Spleen (tissue), 11 donors: ENCODE measurements around the gene EDRF1. TPM values are rescaled to one million over a fixed set of nuclear protein-coding genes. Genes with fewer than 3 reads are reported as not detected.

Experiments
- DNase-seq: peaks from one replicate; pipeline ENCODE4 v3.0.0-alpha.2; 2020
- H3K27ac ChIP-seq, 8 donors: fragments of 200-600 bp; sonication (generic) in 7 of 8; 1 replicate in 4 of 8; 2 replicates in 4 of 8; pipeline versions ENCODE4 v1.5.0 to v1.8.0; 2016 to 2021; ENCODE audit warnings: inconsistent platforms in 4 of 8, mild to moderate bottlenecking in 4 of 8, moderate library complexity in 1 of 8
- H3K27me3 ChIP-seq, 7 donors: fragments of 200-600 bp; sonication (generic) in 6 of 7; replicated peaks in 1 of 7; 1 replicate in 4 of 7; 2 replicates in 3 of 7; pipeline versions ENCODE4 v1.5.0 to v1.8.0; 2016 to 2021; ENCODE audit warnings: inconsistent platforms in 3 of 7, mild to moderate bottlenecking in 1 of 7
- H3K36me3 ChIP-seq, 6 donors: fragments of 200-600 bp; sonication (generic) in 5 of 6; 1 replicate in 4 of 6; 2 replicates in 2 of 6; pipeline versions ENCODE4 v1.5.0 to v1.8.0; 2016 to 2021; ENCODE audit warnings: inconsistent platforms in 2 of 6
- H3K4me1 ChIP-seq, 6 donors: fragments of 200-600 bp; sonication (generic) in 5 of 6; 1 replicate in 3 of 6; 2 replicates in 3 of 6; pipeline versions ENCODE4 v1.5.0 to v1.8.0; 2016 to 2021; ENCODE audit warnings: inconsistent platforms in 3 of 6
- H3K4me3 ChIP-seq, 8 donors: fragments of 200-600 bp; sonication (generic) in 7 of 8; 1 replicate in 4 of 8; 2 replicates in 4 of 8; pipeline versions ENCODE4 v1.5.0 to v1.8.0; 2016 to 2021; ENCODE audit warnings: inconsistent platforms in 4 of 8, mild to moderate bottlenecking in 4 of 8, moderate library complexity in 2 of 8
- H3K9me3 ChIP-seq, 8 donors: fragments of 200-600 bp; sonication (generic) in 7 of 8; 1 replicate in 4 of 8; 2 replicates in 4 of 8; pipeline versions ENCODE4 v1.5.0 to v1.8.0; 2016 to 2021; ENCODE audit warnings: inconsistent platforms in 4 of 8
- CTCF ChIP-seq, 11 experiments: fragments of 200-600 bp in 7 of 11; fragments of 450-650 bp in 4 of 11; sonication (generic) in 4 of 11; IDR thresholded peaks in 8 of 11; conservative IDR thresholded peaks in 3 of 11; 1 replicate in 7 of 11; 2 replicates in 4 of 11; pipeline versions ENCODE4 v1.4.0 to v1.8.0; 2016 to 2021; ENCODE audit warnings: antibody characterized with exemption in 11 of 11, inconsistent platforms in 4 of 11, mild to moderate bottlenecking in 1 of 11
- POLR2A ChIP-seq, 3 donors: fragments of 450-650 bp; IDR thresholded peaks; one replicate each; pipeline ENCODE4 v1.5.1; 2017; ENCODE audit warnings: antibody characterized with exemption in 3 of 3, mild to moderate bottlenecking in 1 of 3
- POLR2AphosphoS5 ChIP-seq, 3 donors: sonication (generic); formaldehyde crosslinking; IDR thresholded peaks; one replicate each; pipeline ENCODE4 v1.5.1; 2017; ENCODE audit warnings: antibody characterized with exemption in 3 of 3
- WGBS, 5 donors: extraction: QIAGEN DNeasy Blood & Tissue Kit in 3 of 5; methylation state at CpG; one replicate each; pipeline versions ENCODE4 v1.1.5 to v1.1.7; 2013 to 2018; 5-methylcytosine and 5-hydroxymethylcytosine counted together
- intact Hi-C: fragments of 100-400 bp; cut with DNase I; formaldehyde crosslinking; loops from one replicate; pipeline ENCODE4 v1.15.0; 2023; ENCODE audit warnings: low total_unique reads
- polyA plus RNA-seq, 3 donors: library from polyadenylated mRNA; stranded (reverse); fragments of 200-250 nt; gene quantifications; one replicate each; pipeline ENCODE4 v1.2.1, GENCODE V29; 2013
- total RNA-seq, 7 donors: library from RNA; depleted of rRNA in 3 of 7; stranded (reverse); fragments of >200 nt in 3 of 7; fragmentation: NEBNext Ultra II Directional in 4 of 7; extraction: Animal tissue kit (Norgen Biotek cat#: 25700) in 4 of 7; gene quantifications; one replicate each; pipeline versions ENCODE4 v1.1.0 to v1.2.1, GENCODE V29; 2016 to 2021
- donor health status: healthy with polysubstance abuse.
- donor health status: DM: no; HTN: no; CAD: no; lungs with moderate emphysema.
- donor health status: DM: no; HTN: no; CAD: no.
- donor health status: Bipolar disorder and iron deficiency.
- donor health status: healthy.
- donor health status: DM: no; HTN: no; CAD: no.
- donor health status: DM: yes; HTN: yes; CAD: no.

The EDRF1 gene
- total and polyA plus RNA-seq, 10 donors: 17.8 to 47.5 (median 34.3) TPM

- Histone ChIP-seq H3K27me3 (no peaks in the 10 kb centered on the region), H3K36me3 (no peaks in the 10 kb centered on the region), H3K4me3 (no peak overlapping the region), H3K4me1 (no peaks in the 10 kb centered on the region), H3K27ac (no peak overlapping the region), H3K9me3 (peaks cover 0 to 33% (median 20%) of the 10 kb centered on the region in 8 donors)
- WGBS, 5 donors: 73 to 93% (median 88%) methylated on average over 6 of the region's 6 CpGs
- no peak for DNase-seq
- TF ChIP-seq CTCF (IDR thresholded peaks at IDR 0.05 in 8 of 11, conservative IDR thresholded peaks at IDR 0.05 in 3 of 11) (no peak), POLR2AphosphoS5 (IDR thresholded peaks at IDR 0.05) (no peak), POLR2A (IDR thresholded peaks at IDR 0.05) (no peak)
- intact Hi-C loops: no loop called here
Measured at GRCh38 chr10:125707541-125708468, 11.7 kb upstream of the EDRF1 start.

GRCh38 chr10:125708971-125709503, 10.5 kb upstream of the EDRF1 start:
- TF ChIP-seq CTCF (IDR thresholded peaks at IDR 0.05 in 8 of 11, conservative IDR thresholded peaks at IDR 0.05 in 3 of 11): no peak
- TF ChIP-seq POLR2AphosphoS5 (IDR thresholded peaks at IDR 0.05): no peak
- no peak for TF ChIP-seq POLR2A (IDR thresholded peaks at IDR 0.05)
- Histone ChIP-seq H3K4me1 (no peaks in the 10 kb centered on the region), H3K4me3 (no peak overlapping the region), H3K27ac (peak overlapping the region in 1 of 8 donors; percentile 51), H3K27me3 (no peaks in the 10 kb centered on the region), H3K9me3 (peaks cover 0 to 42% (median 31%) of the 10 kb centered on the region in 8 donors), H3K36me3 (no peaks in the 10 kb centered on the region)
- intact Hi-C loops: no loop called here
- 64 to 78% (median 71%) methylated on average over 5 of the region's 5 CpGs for WGBS, 5 donors
- no peak for DNase-seq

- Histone ChIP-seq H3K4me1 (no peaks in the 10 kb centered on the region), H3K36me3 (no peaks in the 10 kb centered on the region), H3K9me3 (peaks cover 0 to 50% (median 36%) of the 10 kb centered on the region in 8 donors), H3K27ac (peak overlapping the region in 4 of 8 donors; percentile 13 to 51 (median 27)), H3K27me3 (no peaks in the 10 kb centered on the region), H3K4me3 (no peak overlapping the region)
- no peak for TF ChIP-seq POLR2AphosphoS5 (IDR thresholded peaks at IDR 0.05)
- no peak for TF ChIP-seq CTCF (IDR thresholded peaks at IDR 0.05 in 8 of 11, conservative IDR thresholded peaks at IDR 0.05 in 3 of 11)
- no peak for TF ChIP-seq POLR2A (IDR thresholded peaks at IDR 0.05)
- intact Hi-C loops: no loop called here
- WGBS, 5 donors: 48 to 57% (median 50%) methylated on average over 12 of the region's 12 CpGs
- no peak for DNase-seq
Measured at GRCh38 chr10:125709553-125710474, 9.7 kb upstream of the EDRF1 start.
